Measurements from ENCODE around the gene DDX51. TPM values are rescaled to one million over a fixed set of nuclear protein-coding genes. Genes with fewer than 3 reads are reported as not detected.
"Not testable (repeated sequence)": the region's sequence is repeated elsewhere in the genome, so short reads cannot be mapped to it uniquely, and the experiment has no call there.

The DDX51 gene
- total RNA-seq, 1 donor from 2014 or later = 7.5 TPM

- no peak for DNase-seq (ENCODE audit: low spot score)
Measured at GRCh38 chr12:132117558-132117875, 26.6 kb downstream of the DDX51 start.

GRCh38 chr12:132116709-132117557, 27.2 kb downstream of the DDX51 start:
- no peak for DNase-seq (ENCODE audit: low spot score)

- no peak for DNase-seq (ENCODE audit: low spot score)
Measured at GRCh38 chr12:132115500-132115899, 28.6 kb downstream of the DDX51 start.

GRCh38 chr12:132114667-132115066, 29.5 kb downstream of the DDX51 start:
- DNase-seq (ENCODE audit: low spot score) = no peak

GRCh38 chr12:132111654-132112304, 32.3 kb downstream of the DDX51 start:
- no peak for DNase-seq (ENCODE audit: low spot score)

GRCh38 chr12:132110677-132111076, 33.4 kb downstream of the DDX51 start:
- DNase-seq (ENCODE audit: low spot score) = no peak

- no peak for DNase-seq (ENCODE audit: low spot score)
Measured at GRCh38 chr12:132109741-132110140, 34.4 kb downstream of the DDX51 start.

GRCh38 chr12:132108211-132108832, 35.8 kb downstream of the DDX51 start:
- no peak for DNase-seq (ENCODE audit: low spot score)

GRCh38 chr12:132106921-132107320, 37.2 kb downstream of the DDX51 start:
- no peak for DNase-seq (ENCODE audit: low spot score)

GRCh38 chr12:132105467-132105866, 38.7 kb downstream of the DDX51 start:
- DNase-seq (ENCODE audit: low spot score) = no peak

GRCh38 chr12:132103542-132104308, 40.4 kb downstream of the DDX51 start:
- no peak for DNase-seq (ENCODE audit: low spot score)

GRCh38 chr12:132103072-132103471, 41.0 kb downstream of the DDX51 start:
- DNase-seq (ENCODE audit: low spot score) = not testable (repeated sequence)

- no peak for DNase-seq (ENCODE audit: low spot score)
Measured at GRCh38 chr12:132102297-132102696, 41.8 kb downstream of the DDX51 start.

- DNase-seq (ENCODE audit: low spot score) = no peak
Measured at GRCh38 chr12:132100306-132101065, 43.6 kb downstream of the DDX51 start.

- DNase-seq (ENCODE audit: low spot score) = no peak
Measured at GRCh38 chr12:132099739-132100138, 44.4 kb downstream of the DDX51 start.

GRCh38 chr12:132095520-132096409, 48.4 kb downstream of the DDX51 start:
- DNase-seq (ENCODE audit: low spot score) = no peak

GRCh38 chr12:132094269-132094891, 49.7 kb downstream of the DDX51 start:
- no peak for DNase-seq (ENCODE audit: low spot score)

GRCh38 chr12:132089407-132089910, 54.7 kb downstream of the DDX51 start:
- no peak for DNase-seq (ENCODE audit: low spot score)

Data from umbilical cord (tissue), 2 donors.